GM12878 (cell line): ENCODE results near the gene KRT73. TPM values are rescaled to one million over a fixed set of nuclear protein-coding genes. Genes with fewer than 3 reads are reported as not detected.

ENCODE experiments used
- ATAC-seq: fragments of 200-7000 bp; cut with Tn5 transposase; 3 replicates; pipeline ENCODE4 v1.9.1; 2020; ENCODE audit warnings: mild to moderate bottlenecking, moderate library complexity
- BruUV-seq: library from RNA; stranded (reverse); fragments of 400-500 nt; replicated peaks from 2 replicates; lab custom pipeline; 2021; lab: Mats Ljungman, UMichigan
- CTCF ChIA-PET: fragments of 300-600 bp; sonication (Branson Sonifier 250); formaldehyde crosslinking; extraction: SDS; loops from one replicate; lab custom pipeline; 2021; ENCODE audit warnings: inconsistent platforms; lab: Yijun Ruan, JAX
- POLR2A ChIA-PET: fragments of 350-600 bp; formaldehyde crosslinking; extraction: SDS; loops from one replicate; lab custom pipeline; 2021; ENCODE audit warnings: inconsistent platforms; lab: Charles Lee
- RAD21 ChIA-PET: fragments of 300-600 bp; sonication (Branson Sonifier 250); formaldehyde crosslinking; loops from one replicate; lab custom pipeline; 2023; ENCODE audit warnings: antibody characterized with exemption; ENCODE audit not compliant: unreplicated experiment; lab: Charles Lee
- SMC1A ChIA-PET: fragments of 300-600 bp; sonication (Branson Sonifier 250); formaldehyde crosslinking; loops from one replicate; lab custom pipeline; 2023; ENCODE audit not compliant: unreplicated experiment, uncharacterized antibody; lab: Charles Lee
- DNase-seq: peaks from one replicate; pipeline ENCODE4 v3.0.0-alpha.2; 2011; ENCODE audit warnings: low read depth, low spot score
- FAIRE-seq: peaks from 3 replicates; lab custom pipeline; 2011; peaks lifted over from hg19 to GRCh38; lab: Jason Lieb, UNC
- H2AFZ ChIP-seq: 2 replicates; pipeline ENCODE4 v1.6.0; 2011; ENCODE audit warnings: low read depth, low read length, control low read depth; ENCODE audit not compliant: control insufficient read depth
- H3K27ac ChIP-seq: 2 replicates; pipeline ENCODE4 v1.5.1; 2011; ENCODE audit warnings: control low read depth; ENCODE audit not compliant: control insufficient read depth, insufficient read depth
- H3K27me3 ChIP-seq, 2 experiments: replicated peaks in 1 of 2; 2 replicates each; pipeline versions ENCODE4 v1.6.0 to v1.6.1; 2011; ENCODE audit warnings: low read length in 1 of 2; ENCODE audit not compliant: control insufficient read depth in 2 of 2, insufficient read depth in 2 of 2
- H3K36me3 ChIP-seq, 2 experiments: 2 replicates each; pipeline ENCODE4 v1.5.1; 2011; ENCODE audit warnings: low read length in 1 of 2; ENCODE audit not compliant: control insufficient read depth in 2 of 2, insufficient read depth in 2 of 2
- H3K4me1 ChIP-seq: 2 replicates; pipeline ENCODE4 v1.6.1; 2011; ENCODE audit warnings: mild to moderate bottlenecking, low read length, moderate library complexity, mixed read lengths; ENCODE audit not compliant: control insufficient read depth, insufficient read depth
- H3K4me2 ChIP-seq: 2 replicates; pipeline ENCODE4 v1.6.0; 2011; ENCODE audit warnings: control low read depth; ENCODE audit not compliant: control insufficient read depth, insufficient read depth
- H3K4me3 ChIP-seq: fragments of 200-600 bp; sonication (generic); 2 replicates; pipeline ENCODE4 v1.5.1; 2016
- H3K79me2 ChIP-seq: 2 replicates; pipeline ENCODE4 v1.6.0; 2011; ENCODE audit warnings: low read length; ENCODE audit not compliant: control insufficient read depth, insufficient read depth
- H3K9ac ChIP-seq: 2 replicates; pipeline ENCODE4 v1.8.0; 2011; ENCODE audit warnings: low read length, control low read depth, mixed read lengths; ENCODE audit not compliant: control insufficient read depth, insufficient read depth
- H3K9me3 ChIP-seq: replicated peaks from 3 replicates; pipeline ENCODE4 v1.5.1; 2011; ENCODE audit warnings: mild to moderate bottlenecking, low read length; ENCODE audit not compliant: control insufficient read depth, insufficient read depth
- H4K20me1 ChIP-seq: 2 replicates; pipeline ENCODE4 v1.6.0; 2011; ENCODE audit not compliant: control insufficient read depth, insufficient read depth
- BMI1 ChIP-seq: fragments of 450-650 bp; IDR thresholded peaks from 2 replicates; pipeline ENCODE4 v1.6.1; 2016; ENCODE audit warnings: mild to moderate bottlenecking, moderate library complexity, borderline replicate concordance
- CEBPB ChIP-seq, 2 experiments: fragments of 150-350 bp in 1 of 2; IDR thresholded peaks; 2 replicates each; pipeline ENCODE4 v1.6.1; 2012 to 2014; ENCODE audit warnings: low read depth in 2 of 2, low read length in 2 of 2, borderline replicate concordance in 1 of 2, inconsistent platforms in 1 of 2
- EGR1 ChIP-seq, 2 experiments: IDR thresholded peaks; 1 replicate in 1 of 2; 2 replicates in 1 of 2; pipeline ENCODE4 v1.6.1; 2011 to 2012; ENCODE audit warnings: low read depth in 2 of 2, low read length in 2 of 2, borderline replicate concordance in 1 of 2, mild to moderate bottlenecking in 1 of 2, moderate library complexity in 1 of 2
- IRF4 ChIP-seq: IDR thresholded peaks from 2 replicates; pipeline ENCODE4 v1.6.1; 2011; ENCODE audit warnings: low read depth, low read length
- LARP7 ChIP-seq: fragments of 450-650 bp; IDR thresholded peaks from 2 replicates; pipeline ENCODE4 v1.6.1; 2017; ENCODE audit warnings: mild to moderate bottlenecking
- MXI1 ChIP-seq: fragments of 150-350 bp; IDR thresholded peaks from 2 replicates; pipeline ENCODE4 v1.6.1; 2011; ENCODE audit warnings: low read depth, mild to moderate bottlenecking, inconsistent platforms, low read length, improper control_type of control experiment
- NFYB ChIP-seq: IDR thresholded peaks from 2 replicates; pipeline ENCODE4 v1.6.1; 2011; ENCODE audit warnings: low read depth, mild to moderate bottlenecking, low read length, improper control_type of control experiment, moderate library complexity; ENCODE audit not compliant: insufficient read depth
- RB1 ChIP-seq: fragments of 450-650 bp; formaldehyde crosslinking; IDR thresholded peaks from 2 replicates; pipeline ENCODE4 v1.6.1; 2017; ENCODE audit warnings: mild to moderate bottlenecking, borderline replicate concordance
- SMAD5 ChIP-seq: IDR thresholded peaks from 2 replicates; pipeline ENCODE4 v1.6.1; 2016; ENCODE audit warnings: antibody characterized with exemption, low read depth
- SP1 ChIP-seq: IDR thresholded peaks from one replicate; pipeline ENCODE4 v1.6.1; 2011; ENCODE audit warnings: low read depth, low read length
- TARDBP ChIP-seq: IDR thresholded peaks from 2 replicates; pipeline ENCODE4 v1.6.1; 2016; ENCODE audit warnings: borderline replicate concordance
- USF2 ChIP-seq: IDR thresholded peaks from 2 replicates; pipeline ENCODE4 v1.6.1; 2011; ENCODE audit warnings: low read depth, low read length, improper control_type of control experiment, borderline replicate concordance
- ZNF207 ChIP-seq: fragments of 450-650 bp; IDR thresholded peaks from 2 replicates; pipeline ENCODE4 v1.6.1; 2014; ENCODE audit warnings: antibody characterized with exemption, mild to moderate bottlenecking, borderline replicate concordance
- ZNF622 ChIP-seq: fragments of 450-650 bp; IDR thresholded peaks from 2 replicates; pipeline ENCODE4 v1.6.1; 2017; ENCODE audit warnings: mild to moderate bottlenecking, inconsistent platforms
- WGBS: methylation state at CpG from one replicate; pipeline ENCODE4 v1.1.6; 2016; ENCODE audit warnings: low lambda C conversion rate; ENCODE audit not compliant: insufficient replicate concordance, insufficient coverage; ENCODE audit errors: missing lambda C conversion rate; 5-methylcytosine and 5-hydroxymethylcytosine counted together
- in situ Hi-C: fragments of 300-500 bp; cut with MboI; formaldehyde crosslinking; loops from 9 replicates; pipeline ENCODE4 v1.14.3; 2018; ENCODE audit warnings: mixed read lengths
- intact Hi-C: fragments of 100-400 bp; cut with micrococcal nuclease; formaldehyde crosslinking; loops from one replicate; pipeline ENCODE4 v1.14.2; 2022; ENCODE audit not compliant: unreplicated experiment
- polyA plus RNA-seq, 11 experiments: library from polyadenylated mRNA; depleted of rRNA in 4 of 11; unstranded in 6 of 11; stranded (reverse) in 5 of 11; fragments of >200 nt; fragmentation: Nextera tagmentation in 4 of 11; fragmentation: Illumina TruSeq in 1 of 11; extraction: Ambion mirVana in 4 of 11; extraction: Trizol in 1 of 11; gene quantifications; 1 replicate in 1 of 11; 2 replicates in 10 of 11; pipeline versions ENCODE4 v1.2.1 to v1.2.3, GENCODE V29; 2011 to 2016; ENCODE audit warnings: inconsistent platforms in 2 of 11, missing spikeins in 2 of 11, low read depth in 1 of 11
- total RNA-seq, 4 experiments: library from RNA; depleted of rRNA in 3 of 4; stranded (reverse); fragments of >200 nt in 3 of 4; fragmentation: Illumina TruSeq in 1 of 4; extraction: Trizol in 1 of 4; gene quantifications; 2 replicates each; pipeline versions ENCODE4 v1.2.1 to v1.2.3, GENCODE V29; 2013 to 2021
- TF ChIP-seq, protein P1 (sequence below): IDR thresholded peaks from 2 replicates; pipeline ENCODE4 v1.6.1; 2011; ENCODE audit warnings: mild to moderate bottlenecking, low read depth, low read length, moderate library complexity; ENCODE audit not compliant: insufficient replicate concordance

The KRT73 gene
- total and polyA plus RNA-seq, 10 of the 15 experiments (the other 5 are each of a cell fraction or from before 2014, with no cell fraction given), result not detected

- FAIRE-seq (no peak), ATAC-seq (no peak), DNase-seq (no peak)
- ChIA-PET RAD21 (no interaction called here), CTCF (no interaction called here), SMC1A (no interaction called here), POLR2A (interaction anchor here (0.6 kb wide), 1 partner anchor 727 kb away, joined by 7 read pairs; no protein-coding TSS in a partner anchor)
- no peak overlapping the region for H3K27ac ChIP-seq
- WGBS, result 25% methylated on average over 8 of the region's 8 CpGs
- H4K20me1 ChIP-seq, result no peaks in the 10 kb centered on the region
- H2AFZ ChIP-seq, result no peak overlapping the region
- BruUV-seq, result no TSS peak
- no peaks in the 10 kb centered on the region for H3K79me2 ChIP-seq
- peaks cover 3 to 6% of the 10 kb centered on the region in 2 experiments; a peak in 2 of 4 replicates for H3K27me3 ChIP-seq
- H3K36me3 ChIP-seq, result no peaks in the 10 kb centered on the region
- H3K9me3 ChIP-seq, result no peaks in the 10 kb centered on the region
- in situ Hi-C loops (no loop called here), intact Hi-C loops (no loop called here)
- H3K9ac ChIP-seq, result no peak overlapping the region
- no peak overlapping the region for H3K4me3 ChIP-seq
- H3K4me1 ChIP-seq, result no peaks in the 10 kb centered on the region
- no peak overlapping the region for H3K4me2 ChIP-seq
- TF ChIP-seq TARDBP (no peak), RB1 (no peak), USF2 (no peak), CEBPB (IDR thresholded peaks at IDR 0.05; ENCODE audit: borderline replicate concordance in 1 of 2, low read depth in 2 of 2, low read length in 2 of 2) (no peak), SP1 (no peak), ZNF207 (no peak), NFYB (no peak), MXI1 (no peak), EGR1 (IDR thresholded peaks at IDR 0.05; ENCODE audit: borderline replicate concordance in 1 of 2, low read depth in 2 of 2, low read length in 2 of 2) (no peak), BMI1 (no peak), LARP7 (no peak), IRF4 (no peak), ZNF622 (no peak), SMAD5 (no peak)
- TF ChIP-seq, protein P1, sequence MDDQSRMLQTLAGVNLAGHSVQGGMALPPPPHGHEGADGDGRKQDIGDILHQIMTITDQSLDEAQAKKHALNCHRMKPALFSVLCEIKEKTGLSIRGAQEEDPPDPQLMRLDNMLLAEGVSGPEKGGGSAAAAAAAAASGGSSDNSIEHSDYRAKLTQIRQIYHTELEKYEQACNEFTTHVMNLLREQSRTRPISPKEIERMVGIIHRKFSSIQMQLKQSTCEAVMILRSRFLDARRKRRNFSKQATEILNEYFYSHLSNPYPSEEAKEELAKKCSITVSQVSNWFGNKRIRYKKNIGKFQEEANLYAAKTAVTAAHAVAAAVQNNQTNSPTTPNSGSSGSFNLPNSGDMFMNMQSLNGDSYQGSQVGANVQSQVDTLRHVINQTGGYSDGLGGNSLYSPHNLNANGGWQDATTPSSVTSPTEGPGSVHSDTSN, result no peak
Observed at GRCh38 chr12:52655720-52656124, 37.4 kb upstream of the KRT73 start.
